Measurements from ENCODE around the gene RNGTT.

The RNGTT gene

DNA sequence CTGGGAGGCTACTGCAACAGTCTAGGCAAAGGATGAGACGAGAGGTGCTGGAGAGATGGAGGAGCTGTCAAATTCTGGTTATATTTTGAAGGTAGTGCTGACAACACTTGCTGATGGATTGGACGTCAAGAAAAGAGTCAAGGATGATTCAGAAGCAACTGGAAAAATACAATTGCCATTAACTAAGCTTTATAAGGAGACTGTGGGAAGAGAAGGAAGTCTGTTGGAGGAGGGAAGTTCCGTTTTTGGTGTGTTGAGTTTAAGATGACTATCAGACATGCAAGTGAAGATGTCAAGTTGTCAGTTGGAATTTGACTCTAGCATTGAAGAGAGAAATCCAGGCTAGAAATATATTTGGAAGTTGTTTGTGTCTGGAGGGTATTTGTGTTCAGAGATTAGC is 358.1 kb downstream of the RNGTT start:
- Histone ChIP-seq H3K27ac (ENCODE audit: insufficient read depth, low read length, poor library complexity, severe bottlenecking) (no peak overlapping the region), H3K27me3 (replicated peaks; ENCODE audit: control insufficient read depth, insufficient read depth, low read length, poor library complexity, severe bottlenecking) (no peaks in the 10 kb centered on the region), H3K9me3 (ENCODE audit: control insufficient read depth, low read length) (no peaks in the 10 kb centered on the region), H3K4me3 (ENCODE audit: insufficient read depth, low read depth, low read length, poor library complexity, severe bottlenecking) (no peak overlapping the region), H3K4me1 (ENCODE audit: control insufficient read depth, insufficient read depth, low read length, poor library complexity, severe bottlenecking) (no peaks in the 10 kb centered on the region), H3K36me3 (ENCODE audit: control insufficient read depth, insufficient read depth, low read length) (no peaks in the 10 kb centered on the region)
- no peak for DNase-seq

DNA sequence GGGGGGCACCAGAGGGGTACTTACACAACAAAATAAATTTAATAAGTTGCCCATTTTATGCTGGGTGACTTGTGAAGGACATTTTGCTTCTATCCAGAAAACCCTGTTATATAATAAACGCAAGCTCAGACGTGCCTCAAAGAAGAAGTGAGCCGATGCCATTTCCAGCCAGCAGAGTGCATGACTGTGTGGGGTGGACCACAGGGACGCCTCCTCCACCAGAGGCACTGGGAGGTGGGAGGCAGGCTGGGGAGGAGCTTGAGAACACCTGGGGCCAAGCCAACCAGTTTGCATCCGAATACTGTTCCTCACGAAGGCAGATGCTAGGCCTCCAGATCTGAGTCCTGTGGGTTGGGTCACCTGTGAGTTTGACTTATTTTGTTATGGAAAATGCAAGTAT is 363.8 kb downstream of the RNGTT start:
- no peaks in the 10 kb centered on the region for H3K9me3 ChIP-seq (ENCODE audit: control insufficient read depth, low read length)
- no peaks in the 10 kb centered on the region for H3K27me3 ChIP-seq (replicated peaks; ENCODE audit: control insufficient read depth, insufficient read depth, low read length, poor library complexity, severe bottlenecking)
- H3K4me3 ChIP-seq (ENCODE audit: insufficient read depth, low read depth, low read length, poor library complexity, severe bottlenecking), result no peak overlapping the region
- H3K36me3 ChIP-seq (ENCODE audit: control insufficient read depth, insufficient read depth, low read length), result no peaks in the 10 kb centered on the region
- no peak overlapping the region for H3K27ac ChIP-seq (ENCODE audit: insufficient read depth, low read length, poor library complexity, severe bottlenecking)
- no peak for DNase-seq
- no peaks in the 10 kb centered on the region for H3K4me1 ChIP-seq (ENCODE audit: control insufficient read depth, insufficient read depth, low read length, poor library complexity, severe bottlenecking)

DNA sequence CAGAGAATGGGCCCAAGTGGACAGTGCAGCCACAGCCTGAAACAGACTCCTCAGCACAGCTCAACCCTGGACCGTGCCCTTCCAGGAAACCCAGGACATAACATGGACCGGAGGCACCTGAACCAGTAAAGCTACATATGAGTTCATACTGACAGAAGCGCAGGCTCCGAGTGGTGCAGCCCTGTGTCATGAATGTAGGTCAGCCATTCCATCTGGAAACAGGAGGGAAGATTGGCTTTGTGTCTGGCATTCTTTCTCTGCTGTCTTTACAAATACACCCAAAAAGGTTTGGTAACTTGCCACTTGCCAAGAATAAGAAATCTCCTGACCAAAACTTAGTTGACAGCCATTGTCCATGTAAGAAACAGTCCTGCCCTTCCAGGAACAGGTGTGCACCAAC is 366.6 kb downstream of the RNGTT start:
- Histone ChIP-seq H3K4me1 (ENCODE audit: control insufficient read depth, insufficient read depth, low read length, poor library complexity, severe bottlenecking) (no peaks in the 10 kb centered on the region), H3K36me3 (ENCODE audit: control insufficient read depth, insufficient read depth, low read length) (no peaks in the 10 kb centered on the region), H3K27ac (ENCODE audit: insufficient read depth, low read length, poor library complexity, severe bottlenecking) (no peak overlapping the region), H3K9me3 (ENCODE audit: control insufficient read depth, low read length) (no peaks in the 10 kb centered on the region), H3K27me3 (replicated peaks; ENCODE audit: control insufficient read depth, insufficient read depth, low read length, poor library complexity, severe bottlenecking) (no peaks in the 10 kb centered on the region), H3K4me3 (ENCODE audit: insufficient read depth, low read depth, low read length, poor library complexity, severe bottlenecking) (no peak overlapping the region)
- no peak for DNase-seq

DNA sequence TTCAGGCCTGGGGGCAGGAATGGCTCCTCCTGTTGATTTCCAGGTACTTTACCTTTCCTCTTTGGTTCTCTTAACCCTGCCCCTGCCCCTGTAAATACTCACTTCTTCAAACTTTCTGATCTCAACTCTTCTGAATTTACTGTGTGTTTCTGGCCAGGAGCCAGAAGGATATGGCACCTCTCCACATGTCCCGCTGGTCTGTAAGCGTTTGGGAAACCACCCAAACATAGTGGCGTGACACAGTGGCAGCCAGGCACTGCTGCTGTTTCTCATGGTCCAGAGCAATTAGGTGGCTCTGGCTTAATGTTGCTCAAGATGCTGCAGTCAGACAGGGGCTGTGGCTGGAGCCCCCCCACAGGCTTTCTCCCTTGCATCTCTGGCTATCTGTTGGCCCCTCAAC is 374.5 kb downstream of the RNGTT start:
- H3K4me3 ChIP-seq (ENCODE audit: insufficient read depth, low read depth, low read length, poor library complexity, severe bottlenecking), result no peak overlapping the region
- H3K27me3 ChIP-seq (replicated peaks; ENCODE audit: control insufficient read depth, insufficient read depth, low read length, poor library complexity, severe bottlenecking), result no peaks in the 10 kb centered on the region
- no peaks in the 10 kb centered on the region for H3K9me3 ChIP-seq (ENCODE audit: control insufficient read depth, low read length)
- H3K4me1 ChIP-seq (ENCODE audit: control insufficient read depth, insufficient read depth, low read length, poor library complexity, severe bottlenecking), result no peaks in the 10 kb centered on the region
- no peak overlapping the region for H3K27ac ChIP-seq (ENCODE audit: insufficient read depth, low read length, poor library complexity, severe bottlenecking)
- H3K36me3 ChIP-seq (ENCODE audit: control insufficient read depth, insufficient read depth, low read length), result no peaks in the 10 kb centered on the region
- no peak for DNase-seq

DNA sequence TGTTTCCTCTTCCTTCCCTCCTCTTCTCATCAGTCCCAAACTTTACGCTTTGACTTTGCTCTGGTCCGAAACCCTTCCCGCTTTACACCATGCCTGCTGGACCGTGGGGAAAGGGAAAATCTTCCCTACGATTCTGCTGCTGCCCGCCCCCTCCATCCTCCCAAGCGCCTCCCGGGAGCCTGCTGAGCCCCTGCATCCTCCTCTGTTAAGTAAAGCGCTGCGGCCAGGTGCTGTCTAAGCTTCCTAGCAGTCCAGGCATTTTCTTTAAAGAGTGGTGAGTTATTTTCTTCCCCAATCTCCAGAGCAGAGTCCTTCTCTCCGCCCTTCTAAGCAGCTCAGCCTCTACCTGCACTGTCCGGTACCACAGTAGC is 376.3 kb downstream of the RNGTT start:
- no peak overlapping the region for H3K4me3 ChIP-seq (ENCODE audit: insufficient read depth, low read depth, low read length, poor library complexity, severe bottlenecking)
- H3K27ac ChIP-seq (ENCODE audit: insufficient read depth, low read length, poor library complexity, severe bottlenecking), result no peak overlapping the region

DNA sequence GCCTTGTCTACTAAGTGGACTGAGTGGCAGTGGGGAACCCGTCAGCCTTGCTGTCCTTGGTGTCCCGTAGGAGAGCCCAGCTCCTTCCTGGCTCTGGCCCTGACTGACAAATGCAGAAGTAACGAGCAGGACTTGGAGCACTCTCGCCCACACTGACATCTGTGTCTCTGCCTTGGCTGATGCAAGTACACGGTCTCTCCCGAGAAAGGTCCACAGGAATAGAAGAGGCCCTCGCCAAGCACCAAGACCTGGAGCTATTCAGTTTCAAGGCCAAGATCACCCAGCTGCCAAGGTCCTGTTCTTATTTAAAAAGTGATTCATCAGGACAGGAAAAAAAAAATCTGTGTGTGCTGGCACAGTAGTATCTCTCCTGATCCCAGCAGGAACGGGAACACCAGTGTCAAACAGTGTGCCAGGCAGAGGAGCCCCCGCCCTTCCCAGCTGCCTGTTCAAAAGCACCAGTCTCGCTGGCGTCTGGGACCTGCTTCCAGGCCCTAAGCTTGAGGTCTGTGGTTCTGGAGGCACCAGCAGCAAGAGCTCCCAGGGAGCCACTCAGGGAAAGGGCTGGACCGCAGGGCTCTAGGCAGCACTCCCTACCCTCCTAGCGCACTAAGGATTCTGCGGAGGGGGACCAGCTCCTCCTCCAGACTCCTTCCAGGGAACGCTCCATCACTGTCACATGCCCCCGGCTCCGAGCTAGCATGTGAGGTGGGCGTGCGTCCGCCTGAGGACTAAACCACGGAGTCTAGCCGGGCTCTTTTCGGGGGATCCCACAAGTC is 376.9 kb downstream of the RNGTT start:
- Histone ChIP-seq H3K4me1 (ENCODE audit: control insufficient read depth, insufficient read depth, low read length, poor library complexity, severe bottlenecking) (no peaks in the 10 kb centered on the region), H3K4me3 (ENCODE audit: insufficient read depth, low read depth, low read length, poor library complexity, severe bottlenecking) (no peak overlapping the region), H3K36me3 (ENCODE audit: control insufficient read depth, insufficient read depth, low read length) (no peaks in the 10 kb centered on the region), H3K27ac (ENCODE audit: insufficient read depth, low read length, poor library complexity, severe bottlenecking) (no peak overlapping the region), H3K27me3 (replicated peaks; ENCODE audit: control insufficient read depth, insufficient read depth, low read length, poor library complexity, severe bottlenecking) (no peaks in the 10 kb centered on the region), H3K9me3 (ENCODE audit: control insufficient read depth, low read length) (no peaks in the 10 kb centered on the region)
- DNase-seq, result no peak

More for the DNA sequence above, 376.3 kb downstream of the RNGTT start:
- Histone ChIP-seq H3K9me3 (ENCODE audit: control insufficient read depth, low read length) (no peaks in the 10 kb centered on the region), H3K27me3 (replicated peaks; ENCODE audit: control insufficient read depth, insufficient read depth, low read length, poor library complexity, severe bottlenecking) (no peaks in the 10 kb centered on the region), H3K36me3 (ENCODE audit: control insufficient read depth, insufficient read depth, low read length) (no peaks in the 10 kb centered on the region), H3K4me1 (ENCODE audit: control insufficient read depth, insufficient read depth, low read length, poor library complexity, severe bottlenecking) (no peaks in the 10 kb centered on the region)
- DNase-seq, result no peak

DNA sequence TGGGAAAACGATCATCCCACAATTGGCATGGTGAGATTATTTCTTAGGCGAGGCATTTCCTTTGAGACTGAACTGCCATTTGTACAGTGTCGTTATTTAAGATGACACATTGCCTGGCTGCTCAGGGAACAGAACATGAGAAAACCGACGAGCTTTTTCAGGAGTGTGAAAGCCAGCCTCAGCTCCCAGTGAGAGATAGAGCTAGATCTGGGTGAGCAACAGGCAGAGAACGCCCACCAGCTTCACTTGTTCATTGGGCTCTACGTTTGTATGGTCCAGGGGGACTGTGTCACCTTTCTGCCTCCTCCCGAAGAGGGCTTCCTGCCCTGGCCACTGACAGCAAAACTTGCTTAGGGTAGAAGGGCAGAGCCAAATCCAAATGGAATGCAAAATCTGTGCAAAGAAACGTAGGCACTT is 378.1 kb downstream of the RNGTT start:
- no peaks in the 10 kb centered on the region for H3K4me1 ChIP-seq (ENCODE audit: control insufficient read depth, insufficient read depth, low read length, poor library complexity, severe bottlenecking)
- no peak overlapping the region for H3K27ac ChIP-seq (ENCODE audit: insufficient read depth, low read length, poor library complexity, severe bottlenecking)
- H3K27me3 ChIP-seq (replicated peaks; ENCODE audit: control insufficient read depth, insufficient read depth, low read length, poor library complexity, severe bottlenecking), result no peaks in the 10 kb centered on the region
- H3K4me3 ChIP-seq (ENCODE audit: insufficient read depth, low read depth, low read length, poor library complexity, severe bottlenecking), result no peak overlapping the region
- H3K9me3 ChIP-seq (ENCODE audit: control insufficient read depth, low read length), result no peaks in the 10 kb centered on the region
- no peaks in the 10 kb centered on the region for H3K36me3 ChIP-seq (ENCODE audit: control insufficient read depth, insufficient read depth, low read length)
- DNase-seq, result no peak

DNA sequence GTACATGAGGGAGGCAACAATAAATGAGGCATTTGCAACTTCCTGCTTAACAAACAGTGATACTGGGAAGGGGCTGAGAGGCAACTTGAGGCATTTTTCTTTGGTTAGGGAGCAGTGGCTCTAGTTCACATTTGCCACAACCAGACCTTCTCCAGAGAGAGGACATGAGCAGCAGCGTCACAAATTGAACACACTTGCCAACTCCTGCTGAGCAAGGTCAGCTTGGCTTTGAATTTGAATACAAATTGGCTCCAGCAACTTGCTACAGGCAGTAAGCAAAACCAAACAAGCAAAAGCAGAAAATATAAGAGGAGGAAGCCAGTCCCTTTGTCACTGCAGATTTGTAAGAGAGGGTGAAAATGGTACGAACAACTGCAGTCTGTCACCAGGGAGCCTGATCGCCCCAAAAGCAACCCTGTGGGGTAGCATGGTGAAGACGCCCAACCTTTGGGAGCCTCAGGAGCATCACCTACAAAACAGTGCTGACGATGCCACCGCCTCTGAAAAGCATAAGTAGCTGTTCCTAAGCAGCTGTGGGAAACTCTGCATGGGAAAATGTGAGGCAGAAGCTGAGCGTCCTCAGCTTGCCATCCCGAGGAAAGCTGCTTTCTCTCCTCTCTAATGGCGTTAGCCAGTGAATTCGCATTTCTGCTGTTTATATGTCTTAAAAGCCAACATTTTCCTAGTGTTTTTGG is 378.7 kb downstream of the RNGTT start:
- H3K27ac ChIP-seq (ENCODE audit: insufficient read depth, low read length, poor library complexity, severe bottlenecking), result no peak overlapping the region
- no peaks in the 10 kb centered on the region for H3K36me3 ChIP-seq (ENCODE audit: control insufficient read depth, insufficient read depth, low read length)
- no peak overlapping the region for H3K4me3 ChIP-seq (ENCODE audit: insufficient read depth, low read depth, low read length, poor library complexity, severe bottlenecking)
- no peaks in the 10 kb centered on the region for H3K4me1 ChIP-seq (ENCODE audit: control insufficient read depth, insufficient read depth, low read length, poor library complexity, severe bottlenecking)
- no peaks in the 10 kb centered on the region for H3K9me3 ChIP-seq (ENCODE audit: control insufficient read depth, low read length)
- no peak for DNase-seq
- H3K27me3 ChIP-seq (replicated peaks; ENCODE audit: control insufficient read depth, insufficient read depth, low read length, poor library complexity, severe bottlenecking), result no peaks in the 10 kb centered on the region

DNA sequence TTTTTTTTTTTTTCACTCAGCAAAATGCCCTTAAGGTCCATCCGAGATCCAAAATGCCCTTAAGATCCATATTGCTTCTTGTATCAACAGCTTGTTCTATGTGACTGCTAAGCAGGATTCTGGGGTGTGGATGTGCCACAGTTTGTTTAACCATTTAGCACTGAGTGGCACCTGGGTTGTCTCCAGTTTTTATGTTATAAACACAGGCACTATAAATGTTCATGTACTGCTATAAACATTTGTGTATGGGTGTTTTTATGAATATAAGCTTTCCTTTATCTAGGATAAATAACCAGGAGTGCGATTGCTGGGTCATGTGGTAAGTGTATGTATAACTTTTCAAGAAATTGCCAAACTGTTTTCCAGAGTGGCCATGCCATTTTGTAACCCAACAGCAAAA is 386.0 kb downstream of the RNGTT start:
- no peak for DNase-seq
- Histone ChIP-seq H3K9me3 (ENCODE audit: control insufficient read depth, low read length) (no peaks in the 10 kb centered on the region), H3K36me3 (ENCODE audit: control insufficient read depth, insufficient read depth, low read length) (no peaks in the 10 kb centered on the region)

DNA sequence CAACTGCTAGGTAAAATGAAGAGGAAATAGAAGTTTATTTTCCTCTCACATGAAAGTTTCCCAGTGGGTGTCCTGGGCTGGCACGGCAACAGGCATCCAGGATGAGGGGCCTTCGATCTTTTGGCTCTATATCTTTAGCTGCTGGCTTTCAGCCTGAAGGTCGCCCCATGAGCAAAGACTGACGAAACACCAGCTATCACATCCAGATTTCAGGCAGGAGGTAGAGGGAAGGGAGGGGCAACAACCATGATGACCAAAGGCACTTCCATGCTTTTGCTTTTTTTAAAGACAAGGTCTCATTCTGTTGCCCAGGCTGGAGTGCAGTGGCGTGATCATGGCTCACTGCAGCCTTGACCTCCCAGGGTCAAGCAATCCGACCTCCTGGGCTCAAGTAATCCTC is 387.9 kb downstream of the RNGTT start:
- no peak for DNase-seq
- Histone ChIP-seq H3K27me3 (replicated peaks; ENCODE audit: control insufficient read depth, insufficient read depth, low read length, poor library complexity, severe bottlenecking) (no peaks in the 10 kb centered on the region), H3K4me3 (ENCODE audit: insufficient read depth, low read depth, low read length, poor library complexity, severe bottlenecking) (no peak overlapping the region), H3K36me3 (ENCODE audit: control insufficient read depth, insufficient read depth, low read length) (no peaks in the 10 kb centered on the region), H3K4me1 (ENCODE audit: control insufficient read depth, insufficient read depth, low read length, poor library complexity, severe bottlenecking) (no peaks in the 10 kb centered on the region), H3K9me3 (ENCODE audit: control insufficient read depth, low read length) (no peaks in the 10 kb centered on the region), H3K27ac (ENCODE audit: insufficient read depth, low read length, poor library complexity, severe bottlenecking) (no peak overlapping the region)

More for the DNA sequence above, 386.0 kb downstream of the RNGTT start:
- Histone ChIP-seq H3K27me3 (replicated peaks; ENCODE audit: control insufficient read depth, insufficient read depth, low read length, poor library complexity, severe bottlenecking) (no peaks in the 10 kb centered on the region), H3K4me3 (ENCODE audit: insufficient read depth, low read depth, low read length, poor library complexity, severe bottlenecking) (no peak overlapping the region), H3K4me1 (ENCODE audit: control insufficient read depth, insufficient read depth, low read length, poor library complexity, severe bottlenecking) (no peaks in the 10 kb centered on the region), H3K27ac (ENCODE audit: insufficient read depth, low read length, poor library complexity, severe bottlenecking) (no peak overlapping the region)

Data from effector memory CD4-positive, alpha-beta T cell (primary cell).